IPS-20b (cell line): ENCODE measurements around the gene TEAD3.

Experiments
- H3K27ac ChIP-seq: one replicate; pipeline ENCODE4 v1.5.1; 2013; ENCODE audit warnings: low read length
- H3K27me3 ChIP-seq: 2 replicates; pipeline ENCODE4 v1.6.1; 2013; ENCODE audit warnings: mild to moderate bottlenecking, low read length, inconsistent platforms; ENCODE audit not compliant: insufficient read depth
- H3K36me3 ChIP-seq: 2 replicates; pipeline ENCODE4 v1.6.1; 2013; ENCODE audit warnings: low read depth, mild to moderate bottlenecking, inconsistent platforms, low read length, moderate library complexity; ENCODE audit not compliant: insufficient read depth
- H3K4me1 ChIP-seq: 2 replicates; pipeline ENCODE4 v1.6.1; 2013; ENCODE audit warnings: mild to moderate bottlenecking, control low read depth, inconsistent platforms, low read length, moderate library complexity; ENCODE audit not compliant: insufficient read depth
- H3K4me3 ChIP-seq: 2 replicates; pipeline ENCODE4 v1.5.1; 2013; ENCODE audit warnings: mild to moderate bottlenecking, low read length, inconsistent platforms
- H3K9ac ChIP-seq: 2 replicates; pipeline ENCODE4 v1.6.1; 2013; ENCODE audit warnings: low read depth, mild to moderate bottlenecking, inconsistent platforms, low read length, moderate library complexity
- H3K9me3 ChIP-seq: 2 replicates; pipeline ENCODE4 v1.6.1; 2013; ENCODE audit warnings: mild to moderate bottlenecking, low read depth, low read length, inconsistent platforms; ENCODE audit not compliant: insufficient read depth

TEAD3 gene

DNA sequence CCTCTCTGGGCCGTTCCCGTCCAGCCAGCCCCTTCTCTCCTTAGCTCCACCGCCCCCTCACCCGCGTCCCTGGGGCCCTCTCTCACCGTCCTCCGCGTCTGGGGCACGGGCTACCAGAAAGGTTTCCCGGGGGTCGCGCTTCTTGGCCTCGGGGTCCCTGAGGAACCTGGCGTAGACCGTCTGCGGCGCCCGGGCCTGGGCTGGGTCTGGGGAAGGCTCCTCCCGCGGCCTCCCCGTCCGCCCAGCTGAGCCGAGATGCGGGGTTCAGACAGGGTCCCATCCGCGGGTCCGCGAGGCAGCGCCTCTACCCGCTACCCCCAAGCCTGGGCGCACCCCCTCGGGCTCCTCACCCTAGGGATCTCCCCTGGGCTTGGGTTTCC is 14.7 kb upstream of the TEAD3 start:
- Histone ChIP-seq H3K4me3 (peak overlapping the region; percentile 53; the same call in 1 of the 2 replicates), H3K4me1 (peaks cover 13% of the 10 kb centered on the region; the same call in 1 of the 2 replicates), H3K36me3 (no peaks in the 10 kb centered on the region), H3K9me3 (no peaks in the 10 kb centered on the region), H3K27ac (no peak overlapping the region), H3K27me3 (peaks cover 20% of the 10 kb centered on the region), H3K9ac (peak overlapping the region; percentile 46; the same call in 1 of the 2 replicates)

DNA sequence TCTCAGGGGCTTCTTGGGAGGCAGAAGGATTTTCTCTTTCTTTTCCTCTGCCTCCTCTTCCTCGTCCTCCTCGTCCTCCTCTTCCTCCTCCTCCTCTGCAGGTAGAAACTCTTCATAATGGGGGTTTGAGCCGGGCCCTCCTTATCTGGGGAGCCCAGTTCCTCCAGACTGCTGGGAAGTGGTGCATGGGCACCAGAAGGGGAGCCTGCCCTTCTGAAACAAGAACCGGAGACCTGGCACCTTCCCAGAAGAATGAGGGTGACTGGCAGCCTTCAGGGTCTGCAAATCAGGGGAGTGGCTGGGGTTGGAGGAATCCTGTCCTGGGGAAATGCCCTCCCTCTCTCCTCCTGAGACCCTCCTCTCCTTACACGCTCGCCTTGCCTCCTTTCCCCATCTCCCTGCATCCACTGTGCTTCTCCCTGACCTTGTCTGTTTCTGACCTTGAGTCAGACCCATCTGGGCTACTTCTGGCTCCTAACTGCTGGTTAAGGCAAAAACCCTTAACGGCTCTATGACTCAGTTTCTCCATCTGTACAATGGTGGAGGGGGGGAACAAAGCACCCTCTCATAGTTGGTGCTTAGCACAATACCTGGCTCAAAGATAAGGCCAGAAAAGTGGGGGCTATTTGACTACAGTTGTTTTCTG is 14.2 kb upstream of the TEAD3 start:
- peaks cover 25% of the 10 kb centered on the region for H3K27me3 ChIP-seq
- peaks cover 13% of the 10 kb centered on the region; the same call in 1 of the 2 replicates for H3K4me1 ChIP-seq
- peak overlapping the region; percentile 46; the same call in 1 of the 2 replicates for H3K9ac ChIP-seq
- H3K9me3 ChIP-seq: no peaks in the 10 kb centered on the region
- no peaks in the 10 kb centered on the region for H3K36me3 ChIP-seq
- no peak overlapping the region for H3K27ac ChIP-seq
- H3K4me3 ChIP-seq: peak overlapping the region; percentile 53; the same call in 1 of the 2 replicates

DNA sequence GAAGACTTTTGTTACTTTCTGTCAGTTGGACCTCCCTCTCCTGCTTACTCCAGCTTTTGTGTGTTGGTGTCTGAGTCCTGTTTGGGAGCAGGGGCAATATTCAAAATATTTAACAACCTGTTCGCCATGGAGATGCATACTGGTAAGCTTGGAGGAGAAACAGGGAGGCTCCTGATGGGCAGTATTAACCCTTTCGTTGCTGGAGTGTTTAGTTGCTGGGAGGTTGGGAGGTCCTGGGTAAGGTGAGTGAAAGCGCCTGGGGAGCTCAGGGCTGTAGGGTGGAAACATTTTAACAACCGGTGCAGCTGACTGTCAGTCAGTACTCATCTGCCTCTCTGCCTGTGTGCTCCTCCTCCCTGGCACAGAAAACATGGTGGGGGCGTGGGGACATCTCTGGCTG is 11.7 kb upstream of the TEAD3 start:
- Histone ChIP-seq H3K27me3 (peaks cover 30% of the 10 kb centered on the region), H3K27ac (no peak overlapping the region), H3K4me1 (peaks cover 13% of the 10 kb centered on the region), H3K4me3 (no peak overlapping the region), H3K9me3 (no peaks in the 10 kb centered on the region), H3K9ac (no peak overlapping the region), H3K36me3 (no peaks in the 10 kb centered on the region)

DNA sequence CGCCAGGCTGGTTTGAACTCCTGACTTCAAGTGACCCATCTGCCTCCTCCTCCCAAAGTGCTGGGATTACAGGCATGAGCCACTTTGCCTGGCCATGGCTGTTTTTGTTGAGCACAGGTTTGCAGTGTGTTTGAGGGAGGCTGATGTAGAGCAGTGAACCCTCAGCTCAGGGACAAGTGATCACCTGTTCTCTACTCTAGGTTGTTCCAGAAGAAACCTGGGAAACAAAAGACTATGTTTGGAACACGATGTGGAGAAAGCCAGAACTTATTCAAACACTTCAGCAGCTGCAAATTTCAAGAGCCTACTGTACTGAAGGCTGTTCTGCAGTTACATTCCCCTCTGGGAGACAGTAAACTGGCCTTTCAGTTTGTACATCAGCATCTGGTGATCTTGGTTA is 11.1 kb upstream of the TEAD3 start:
- peaks cover 13% of the 10 kb centered on the region for H3K4me1 ChIP-seq
- H3K9ac ChIP-seq: no peak overlapping the region
- H3K27ac ChIP-seq: no peak overlapping the region
- H3K4me3 ChIP-seq: no peak overlapping the region
- H3K9me3 ChIP-seq: no peaks in the 10 kb centered on the region
- no peaks in the 10 kb centered on the region for H3K36me3 ChIP-seq
- peaks cover 30% of the 10 kb centered on the region for H3K27me3 ChIP-seq

DNA sequence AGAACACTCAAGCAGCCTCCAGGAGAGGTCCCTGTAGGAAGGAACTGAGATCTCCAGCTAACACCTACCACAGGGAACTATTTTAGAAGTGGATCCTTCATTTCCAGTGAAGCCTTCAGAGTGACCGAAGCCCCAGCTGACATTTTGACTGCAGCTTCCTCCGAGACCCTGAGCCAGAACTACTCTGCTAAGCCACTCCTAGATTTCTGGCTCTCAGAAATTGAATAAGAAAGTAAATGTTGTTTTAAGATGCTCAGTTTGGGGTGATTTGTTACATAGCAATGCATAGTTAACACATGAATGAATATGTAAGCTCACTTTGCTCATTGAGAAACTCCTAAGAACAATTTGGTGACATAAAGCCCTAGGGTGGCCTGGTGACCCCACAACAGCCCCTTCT is 10.3 kb upstream of the TEAD3 start:
- Histone ChIP-seq H3K9ac (no peak overlapping the region), H3K4me3 (no peak overlapping the region), H3K27ac (no peak overlapping the region), H3K27me3 (peaks cover 30% of the 10 kb centered on the region), H3K4me1 (peaks cover 13% of the 10 kb centered on the region), H3K36me3 (no peaks in the 10 kb centered on the region), H3K9me3 (no peaks in the 10 kb centered on the region)

DNA sequence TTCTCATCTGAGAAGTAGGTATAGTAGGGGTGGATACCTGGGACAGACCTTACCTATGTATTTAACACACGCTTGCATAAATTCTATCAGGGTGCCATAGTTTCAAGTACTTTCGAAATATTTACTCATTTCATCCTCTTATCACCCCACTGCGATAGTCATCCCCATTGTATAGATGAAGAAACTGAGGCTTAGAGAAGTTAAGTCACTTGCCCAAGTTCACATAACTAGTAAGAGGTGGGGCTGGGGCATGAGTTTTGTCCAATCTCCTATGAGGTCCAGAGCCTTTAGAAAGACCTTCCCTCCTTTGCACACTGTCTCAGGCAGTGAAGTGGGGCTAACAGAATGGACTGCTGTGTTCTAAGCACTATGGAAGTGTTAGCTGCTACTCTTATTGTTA is 9.7 kb upstream of the TEAD3 start:
- no peak overlapping the region for H3K27ac ChIP-seq
- no peak overlapping the region for H3K4me3 ChIP-seq
- H3K36me3 ChIP-seq: no peaks in the 10 kb centered on the region
- peaks cover 13% of the 10 kb centered on the region for H3K4me1 ChIP-seq
- H3K27me3 ChIP-seq: peaks cover 28% of the 10 kb centered on the region
- no peak overlapping the region for H3K9ac ChIP-seq
- no peaks in the 10 kb centered on the region for H3K9me3 ChIP-seq

DNA sequence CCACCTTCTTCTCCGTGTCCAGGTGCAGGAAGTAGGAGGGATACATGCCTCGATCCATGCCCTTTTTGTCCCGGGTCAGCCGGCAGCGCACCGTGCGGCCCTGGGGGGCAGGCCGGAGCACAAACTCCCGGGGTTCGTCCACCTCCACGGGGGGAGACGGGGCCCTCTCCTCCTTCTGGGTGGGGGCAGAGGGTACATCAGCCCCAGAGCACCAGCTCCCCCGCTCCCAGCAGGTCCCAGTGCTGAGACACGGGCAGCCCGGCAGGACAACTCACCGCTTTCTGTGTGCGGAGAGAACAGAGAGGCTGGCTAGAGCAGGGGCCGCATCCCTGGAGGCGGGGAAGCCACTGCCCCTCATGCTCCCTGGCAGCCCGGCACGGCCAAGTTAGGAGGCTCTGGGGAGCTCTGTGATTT is 9.1 kb upstream of the TEAD3 start:
- Histone ChIP-seq H3K4me3 (peak overlapping the region; percentile 30; the same call in 1 of the 2 replicates), H3K27me3 (peaks cover 23% of the 10 kb centered on the region), H3K36me3 (no peaks in the 10 kb centered on the region), H3K9ac (peak overlapping the region; percentile 18; the same call in 1 of the 2 replicates), H3K9me3 (no peaks in the 10 kb centered on the region), H3K4me1 (peaks cover 9% of the 10 kb centered on the region), H3K27ac (no peak overlapping the region)

DNA sequence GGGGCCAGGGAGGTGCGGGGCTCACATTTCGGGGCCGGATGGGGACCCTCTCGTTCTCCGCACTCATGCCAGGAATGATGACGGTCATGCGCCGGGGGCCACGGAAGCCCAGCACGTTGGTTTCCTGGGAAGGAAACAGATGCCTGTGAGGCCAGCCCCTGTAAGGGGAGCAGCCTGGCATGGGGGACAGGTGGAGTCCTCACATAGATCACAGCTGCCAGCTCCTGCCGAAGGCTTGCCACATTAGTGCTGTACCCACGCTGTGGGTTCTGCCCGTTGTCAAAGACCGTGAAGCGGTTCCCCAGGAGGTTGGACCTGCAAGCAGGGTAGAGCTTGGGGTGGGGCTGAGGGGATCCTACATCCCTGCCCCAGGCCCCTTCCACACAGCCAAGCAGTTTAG is 6.7 kb upstream of the TEAD3 start:
- Histone ChIP-seq H3K9me3 (no peaks in the 10 kb centered on the region), H3K27me3 (peaks cover 28% of the 10 kb centered on the region), H3K36me3 (no peaks in the 10 kb centered on the region), H3K4me1 (peaks cover 9% of the 10 kb centered on the region), H3K9ac (no peak overlapping the region), H3K27ac (no peak overlapping the region), H3K4me3 (no peak overlapping the region)

DNA sequence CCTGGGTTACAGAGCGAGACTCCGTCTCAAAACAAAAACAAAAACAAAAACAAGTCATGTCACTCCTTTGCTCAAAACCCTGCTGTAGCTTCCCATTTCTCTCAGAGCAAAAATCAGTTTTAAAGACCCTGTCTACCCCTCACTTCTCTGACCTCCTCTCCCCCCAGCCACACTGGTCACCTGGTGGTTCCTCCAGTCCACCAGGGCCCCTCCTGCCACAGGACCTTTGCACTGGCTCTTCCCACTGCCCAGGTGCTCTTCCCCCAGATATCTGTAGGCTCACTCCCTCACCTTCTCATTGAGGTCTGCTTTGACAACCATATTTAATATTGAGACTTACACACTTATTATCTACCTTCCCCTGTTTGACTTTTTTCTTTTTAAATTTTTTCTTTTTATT is 4.9 kb upstream of the TEAD3 start:
- no peaks in the 10 kb centered on the region for H3K36me3 ChIP-seq
- H3K4me1 ChIP-seq: peaks cover 7% of the 10 kb centered on the region
- H3K4me3 ChIP-seq: no peak overlapping the region
- no peak overlapping the region for H3K27ac ChIP-seq
- no peak overlapping the region for H3K9ac ChIP-seq
- H3K9me3 ChIP-seq: no peaks in the 10 kb centered on the region
- peaks cover 33% of the 10 kb centered on the region for H3K27me3 ChIP-seq

DNA sequence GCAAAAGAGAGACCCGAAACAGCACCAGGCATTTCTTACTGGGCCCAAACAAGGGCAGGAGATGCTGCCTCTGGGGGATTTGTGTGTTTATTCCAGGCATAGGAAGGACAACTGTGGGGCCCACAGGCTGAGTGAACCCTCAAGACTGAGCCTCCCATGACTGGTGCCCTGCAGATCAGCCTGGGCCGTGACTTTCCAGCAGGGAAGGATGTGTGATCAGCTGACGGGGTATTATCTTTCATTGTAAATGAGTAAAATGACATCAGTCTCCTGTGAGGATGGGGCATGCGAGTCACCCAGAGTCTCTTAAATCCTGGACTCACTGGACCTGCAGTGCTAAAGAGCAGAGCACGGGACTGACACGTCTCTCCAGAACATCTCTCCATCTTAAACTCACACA is 3.9 kb upstream of the TEAD3 start:
- Histone ChIP-seq H3K27me3 (peaks cover 28% of the 10 kb centered on the region), H3K4me1 (peaks cover 8% of the 10 kb centered on the region), H3K9ac (no peak overlapping the region), H3K36me3 (no peaks in the 10 kb centered on the region), H3K9me3 (no peaks in the 10 kb centered on the region), H3K4me3 (no peak overlapping the region), H3K27ac (no peak overlapping the region)

DNA sequence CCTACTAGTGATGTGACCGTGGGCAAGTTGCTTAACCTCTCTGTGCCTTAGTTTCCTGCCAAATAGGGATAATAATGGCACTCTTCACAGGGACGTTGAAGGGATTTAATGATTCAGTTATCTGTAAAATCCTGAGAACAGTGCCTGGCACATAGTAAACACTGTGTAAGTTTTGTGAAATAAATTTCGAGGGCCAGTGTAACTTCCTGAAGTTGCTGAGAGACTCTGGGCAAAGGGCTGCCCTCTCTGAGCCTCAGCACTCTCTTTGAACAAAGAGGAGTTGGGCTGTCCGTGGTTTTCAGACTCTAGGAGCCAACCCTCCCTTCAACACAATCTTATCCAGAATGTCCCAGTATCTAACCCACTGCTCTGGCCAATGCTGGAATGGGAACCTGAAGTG is 2.5 kb upstream of the TEAD3 start:
- Histone ChIP-seq H3K27me3 (peaks cover 38% of the 10 kb centered on the region), H3K9ac (0 out of 2 replicates have a peak overlapping the region, but pooled peaks have one; percentile 88)

DNA sequence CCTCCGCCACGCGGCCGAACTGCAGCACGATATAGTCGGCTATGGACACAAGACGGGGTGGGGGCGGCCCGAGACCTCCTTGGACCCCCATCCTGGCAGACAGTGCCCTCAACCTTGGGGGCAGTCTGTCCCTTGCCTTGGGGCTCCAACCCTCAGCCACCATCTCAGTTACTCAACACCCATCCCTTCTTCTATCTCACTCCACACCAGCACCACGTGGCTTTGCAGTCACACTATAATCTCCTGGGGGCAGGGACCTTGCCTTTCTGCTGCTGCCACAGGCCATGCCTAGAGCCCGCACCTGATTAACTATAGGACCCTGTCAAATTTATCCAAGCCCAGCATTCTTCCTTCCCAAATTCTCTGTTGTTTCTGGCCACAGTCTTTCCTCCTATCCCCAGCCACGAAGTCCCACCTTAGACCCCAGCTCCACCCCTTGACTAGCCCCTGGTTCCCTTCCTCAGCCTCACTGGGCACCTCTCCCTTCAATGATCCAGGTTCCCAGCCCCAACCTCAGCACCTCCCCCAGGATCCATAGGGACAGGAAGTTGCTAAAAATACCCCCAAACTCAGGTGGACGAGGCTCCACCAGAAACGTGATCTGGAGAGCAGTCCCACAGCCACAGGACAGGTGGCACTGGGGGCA is 1.7 kb upstream of the TEAD3 start:
- peak overlapping the region; percentile 33 for H3K27ac ChIP-seq
- H3K4me1 ChIP-seq: peaks cover 29% of the 10 kb centered on the region
- peaks cover 38% of the 10 kb centered on the region for H3K27me3 ChIP-seq
- H3K9ac ChIP-seq: peak overlapping the region; percentile 88; the same call in 1 of the 2 replicates
- H3K9me3 ChIP-seq: no peaks in the 10 kb centered on the region
- peak overlapping the region; percentile 80 for H3K4me3 ChIP-seq
- no peaks in the 10 kb centered on the region for H3K36me3 ChIP-seq

More for the DNA sequence above, 2.5 kb upstream of the TEAD3 start:
- H3K4me3 ChIP-seq: no peak overlapping the region
- no peak overlapping the region for H3K27ac ChIP-seq
- peaks cover 20% of the 10 kb centered on the region for H3K4me1 ChIP-seq
- H3K9me3 ChIP-seq: no peaks in the 10 kb centered on the region
- no peaks in the 10 kb centered on the region for H3K36me3 ChIP-seq
